T-cell (primary cell): Measurements from ENCODE around the gene TUT7. TPM values are rescaled to one million over a fixed set of nuclear protein-coding genes. Genes with fewer than 3 reads are reported as not detected.

Experiments
- ATAC-seq, 4 experiments: fragments of 200-7000 bp in 3 of 4; fragments of 150-1000 bp in 1 of 4; cut with Tn5 transposase; replicated peaks in 1 of 4; 1 replicate in 3 of 4; 2 replicates in 1 of 4; pipeline ENCODE4 v1.10.0; 2021; ENCODE audit warnings: moderate library complexity in 3 of 4, mild to moderate bottlenecking in 2 of 4, moderate number of reproducible peaks in 1 of 4
- CTCF ChIA-PET, 2 donors: fragments of 300-600 bp; sonication (Branson Sonifier 250); formaldehyde crosslinking; loops; one replicate each; lab custom pipeline; 2022; ENCODE audit warnings: antibody characterized with exemption in 2 of 2; lab: Charles Lee
- POLR2A ChIA-PET, 2 donors: fragments of 300-600 bp; sonication (Branson Sonifier 250); formaldehyde crosslinking; loops; one replicate each; lab custom pipeline; 2022; ENCODE audit warnings: antibody characterized with exemption in 2 of 2; lab: Charles Lee
- DNase-seq, 35 experiments: peaks; one replicate each; pipeline versions ENCODE4 v3.0.0 to v3.0.0-alpha.2; 2013 to 2023
- H3K27ac ChIP-seq: one replicate; pipeline ENCODE4 v1.5.1; 2013; ENCODE audit warnings: low read length
- H3K27me3 ChIP-seq, 2 experiments: replicated peaks in 1 of 2; 1 replicate in 1 of 2; 2 replicates in 1 of 2; pipeline versions ENCODE4 v1.6.1 to v1.7.0; 2013; ENCODE audit warnings: low read length in 1 of 2, mixed read lengths in 1 of 2; ENCODE audit not compliant: control insufficient read depth in 2 of 2, insufficient read depth in 2 of 2; ENCODE audit errors: extremely low read depth in 1 of 2
- H3K36me3 ChIP-seq, 2 donors: 1 replicate in 1 of 2; 2 replicates in 1 of 2; pipeline versions ENCODE4 v1.6.1 to v1.7.0; 2013; ENCODE audit warnings: low read length in 1 of 2; ENCODE audit not compliant: control insufficient read depth in 2 of 2, insufficient read depth in 1 of 2; ENCODE audit errors: extremely low read depth in 1 of 2
- H3K4me1 ChIP-seq, 2 experiments: 1 replicate in 1 of 2; 2 replicates in 1 of 2; pipeline versions ENCODE4 v1.6.1 to v1.7.0; 2013; ENCODE audit warnings: low read length in 2 of 2, mixed read lengths in 1 of 2; ENCODE audit not compliant: insufficient read depth in 2 of 2, control insufficient read depth in 1 of 2; ENCODE audit errors: extremely low read depth in 1 of 2
- H3K4me3 ChIP-seq, 2 donors: 1 replicate in 1 of 2; 2 replicates in 1 of 2; pipeline versions ENCODE4 v1.5.1 to v1.7.0; 2013; ENCODE audit warnings: mild to moderate bottlenecking in 2 of 2, low read length in 1 of 2, moderate library complexity in 1 of 2; ENCODE audit not compliant: control insufficient read depth in 1 of 2; ENCODE audit errors: extremely low read depth in 1 of 2
- H3K9me3 ChIP-seq: 2 replicates; pipeline ENCODE4 v1.7.0; 2013
- H3K27ac Mint-ChIP-seq, 2 donors: one replicate each; pipeline ENCODE4 v1.8.0; 2020 to 2021; ENCODE audit warnings: mild to moderate bottlenecking in 2 of 2, mixed read lengths in 2 of 2
- H3K27me3 Mint-ChIP-seq, 2 donors: one replicate each; pipeline ENCODE4 v1.8.0; 2021 to 2022; ENCODE audit warnings: mixed read lengths in 2 of 2
- H3K36me3 Mint-ChIP-seq: one replicate; pipeline ENCODE4 v1.8.0; 2021; ENCODE audit warnings: mixed read lengths
- H3K4me1 Mint-ChIP-seq, 3 donors: one replicate each; pipeline ENCODE4 v1.8.0; 2020 to 2022; ENCODE audit warnings: mixed read lengths in 3 of 3, mild to moderate bottlenecking in 1 of 3
- H3K4me3 Mint-ChIP-seq, 3 donors: one replicate each; pipeline ENCODE4 v1.8.0; 2020 to 2022; ENCODE audit warnings: mild to moderate bottlenecking in 3 of 3, mixed read lengths in 3 of 3, moderate library complexity in 3 of 3
- H3K9me3 Mint-ChIP-seq, 3 donors: one replicate each; pipeline ENCODE4 v1.8.0; 2020 to 2022; ENCODE audit warnings: mixed read lengths in 3 of 3
- WGBS: methylation state at CpG from one replicate; pipeline ENCODE4 v1.1.5; 2013; ENCODE audit warnings: missing lambda C conversion rate; ENCODE audit not compliant: insufficient coverage; 5-methylcytosine and 5-hydroxymethylcytosine counted together
- total RNA-seq, 35 experiments: library from RNA in 6 of 35; stranded (reverse) in 6 of 35; fragments of 120-200 nt in 1 of 35; gene quantifications; one replicate each; pipeline versions ENCODE4 v1.2.1 to v1.2.4 and lab custom pipeline; 2013 to 2026

TUT7 gene
- total RNA-seq, 5 donors from 2014 or later (not counting 1 experiment from before 2014, with no cell fraction given), result 45.4 to 50.4 (median 48.6) TPM

DNA sequence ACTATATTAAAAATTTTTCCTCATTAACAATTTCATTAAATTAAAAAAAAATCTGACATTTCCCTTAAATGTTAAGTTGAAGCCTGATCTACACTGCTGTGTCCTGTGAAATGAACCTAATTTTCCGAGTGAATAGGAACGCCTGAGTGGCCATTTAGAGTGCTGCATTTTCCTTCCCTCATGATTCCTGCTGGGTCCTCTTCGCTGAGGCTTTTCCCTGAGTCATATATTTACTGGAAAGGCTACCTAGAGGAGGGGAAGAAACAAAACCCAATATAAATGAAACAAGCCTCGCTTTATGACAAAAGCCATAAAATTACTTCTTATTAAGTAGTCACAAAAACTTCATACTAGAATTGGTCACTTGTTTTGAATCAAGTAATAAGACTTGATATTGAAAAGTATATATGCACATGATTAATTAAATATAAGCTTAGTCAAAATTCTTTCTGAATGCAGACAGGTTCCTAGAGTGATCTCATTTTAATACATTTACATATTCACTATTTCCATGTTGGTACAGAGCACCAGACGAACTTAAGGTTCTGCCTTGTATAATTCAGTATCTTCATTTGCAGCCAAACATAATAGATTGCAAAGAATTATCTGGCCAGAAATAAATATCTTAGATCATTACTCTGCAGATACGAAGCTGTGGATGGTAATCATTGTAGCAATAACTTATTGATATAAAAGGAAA lies 65.6 kb downstream of the TUT7 start:
- ChIA-PET CTCF (no interaction called here), POLR2A (no interaction called here)
- Mint-ChIP-seq H3K4me3 (no peak overlapping the region), H3K9me3 (no peaks in the 10 kb centered on the region), H3K27ac (no peak overlapping the region), H3K36me3 (peaks cover 10% of the 10 kb centered on the region), H3K4me1 (peaks cover 0 to 5% (median 2%) of the 10 kb centered on the region in 3 donors), H3K27me3 (no peaks in the 10 kb centered on the region)
- DNase-seq, result no peak
- peaks cover 0 to under 1% of the 10 kb centered on the region in 2 experiments for H3K4me1 ChIP-seq
- H3K36me3 ChIP-seq, result peaks cover 0 to 2% of the 10 kb centered on the region in 2 donors
- no peak overlapping the region for H3K4me3 ChIP-seq
- WGBS, result no CpG with 5 or more reads among the region's 6 CpGs
- H3K27me3 ChIP-seq, result no peaks in the 10 kb centered on the region
- ATAC-seq, result no peak
- no peak overlapping the region for H3K27ac ChIP-seq
- no peaks in the 10 kb centered on the region for H3K9me3 ChIP-seq

DNA sequence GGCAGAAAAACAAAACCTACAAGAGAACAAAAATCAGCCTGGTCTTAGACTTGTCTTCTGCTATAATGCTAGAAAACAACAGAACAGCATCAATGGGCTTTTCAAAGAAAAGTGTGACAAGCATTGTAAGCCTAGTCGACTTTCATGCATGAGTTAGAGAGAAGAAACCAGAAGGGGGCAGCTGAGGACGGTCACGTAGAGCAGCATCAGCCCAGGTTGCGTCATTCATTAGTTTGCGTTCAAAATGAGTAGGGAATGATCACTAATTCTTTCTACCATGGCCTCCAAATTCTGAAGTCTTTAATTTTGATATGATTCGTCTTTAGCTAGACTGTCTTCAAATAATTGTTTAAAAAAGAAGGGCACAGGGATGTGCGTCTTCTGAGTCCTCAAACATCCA lies 67.2 kb downstream of the TUT7 start:
- H3K27ac ChIP-seq, result no peak overlapping the region
- H3K4me1 ChIP-seq, result peaks cover 3 to 9% of the 10 kb centered on the region in 2 experiments
- Mint-ChIP-seq H3K4me1 (peaks cover 9 to 14% (median 11%) of the 10 kb centered on the region in 3 donors), H3K36me3 (peaks cover 2% of the 10 kb centered on the region), H3K4me3 (no peak overlapping the region), H3K27ac (peak overlapping the region in 1 of 2 donors; percentile 30), H3K27me3 (no peaks in the 10 kb centered on the region), H3K9me3 (no peaks in the 10 kb centered on the region)
- 38% methylated on average over 1 of the region's 7 CpGs for WGBS
- POLR2A ChIA-PET, result no interaction called here
- CTCF ChIA-PET, result no interaction called here
- H3K27me3 ChIP-seq, result no peaks in the 10 kb centered on the region
- H3K4me3 ChIP-seq, result no peak overlapping the region
- H3K9me3 ChIP-seq, result no peaks in the 10 kb centered on the region
- peaks cover 0 to 2% of the 10 kb centered on the region in 2 donors for H3K36me3 ChIP-seq
- DNase-seq (peak in 2 of 35 experiments; percentile 22), ATAC-seq (no peak)

DNA sequence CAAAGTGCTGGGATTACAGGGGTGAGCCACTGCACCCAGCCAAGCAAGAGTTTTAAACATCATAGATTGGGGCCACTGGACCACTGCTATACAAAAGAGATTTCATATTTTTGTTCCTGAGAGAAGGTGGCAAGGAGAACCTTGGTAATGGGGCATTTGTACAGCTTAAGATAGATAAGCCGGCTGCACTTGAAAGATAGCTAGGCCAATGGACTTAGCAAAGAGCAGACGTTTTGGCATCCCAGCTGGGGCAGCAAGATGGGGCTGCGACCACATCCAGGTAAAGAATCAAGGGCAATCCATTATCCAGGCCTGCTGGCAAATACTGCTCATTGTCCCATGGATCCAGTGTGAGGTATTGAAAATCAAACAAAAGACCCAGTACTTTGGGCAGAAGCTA lies 67.9 kb downstream of the TUT7 start:
- peaks cover 4 to 13% of the 10 kb centered on the region in 2 experiments for H3K4me1 ChIP-seq
- Mint-ChIP-seq H3K9me3 (no peaks in the 10 kb centered on the region), H3K36me3 (peaks cover 2% of the 10 kb centered on the region), H3K4me3 (no peak overlapping the region), H3K27ac (peak overlapping the region; percentile 30 to 46), H3K27me3 (no peaks in the 10 kb centered on the region), H3K4me1 (peaks cover 12 to 18% (median 13%) of the 10 kb centered on the region in 3 donors)
- H3K4me3 ChIP-seq, result no peak overlapping the region
- no peaks in the 10 kb centered on the region for H3K27me3 ChIP-seq
- H3K36me3 ChIP-seq, result peaks cover 0 to 2% of the 10 kb centered on the region in 2 donors
- POLR2A ChIA-PET, result no interaction called here
- no peaks in the 10 kb centered on the region for H3K9me3 ChIP-seq
- 80% methylated on average over 2 of the region's 3 CpGs for WGBS
- no peak for DNase-seq
- no peak overlapping the region for H3K27ac ChIP-seq
- CTCF ChIA-PET, result no interaction called here
- no peak for ATAC-seq

DNA sequence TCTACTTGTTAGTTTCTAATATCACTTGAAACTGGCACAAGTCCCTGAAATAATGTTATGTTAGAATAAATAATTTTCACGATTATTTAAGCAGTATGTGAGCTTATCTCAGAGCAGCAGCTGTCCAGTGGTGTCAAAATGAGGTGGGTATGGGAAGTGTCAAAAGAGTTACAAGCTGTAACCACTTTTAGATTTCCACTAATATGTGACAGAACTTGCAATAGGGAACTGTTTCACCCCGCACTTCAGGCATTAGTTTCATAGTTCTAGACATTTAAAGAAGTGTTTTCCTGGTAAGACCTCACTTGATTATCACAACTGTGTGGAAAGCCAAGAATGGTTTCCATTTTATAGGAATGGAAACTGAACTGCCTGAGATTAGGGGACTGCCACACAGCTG lies 68.9 kb downstream of the TUT7 start:
- no peaks in the 10 kb centered on the region for H3K27me3 Mint-ChIP-seq
- ChIA-PET CTCF (no interaction called here), POLR2A (interaction anchor here in 1 of 2 donors (0.6 kb wide), 1 partner anchor 43 kb away, joined by 3 read pairs; no protein-coding TSS in a partner anchor)
- ATAC-seq (no peak), DNase-seq (no peak)
- H3K9me3 Mint-ChIP-seq, result no peaks in the 10 kb centered on the region
- H3K27ac Mint-ChIP-seq, result peak overlapping the region in 1 of 2 donors; percentile 28
- Histone ChIP-seq H3K36me3 (peaks cover 0 to under 1% of the 10 kb centered on the region in 2 donors), H3K4me1 (peaks cover 5 to 19% of the 10 kb centered on the region in 2 experiments), H3K4me3 (no peak overlapping the region), H3K27ac (no peak overlapping the region), H3K9me3 (no peaks in the 10 kb centered on the region), H3K27me3 (no peaks in the 10 kb centered on the region)
- no peak overlapping the region for H3K4me3 Mint-ChIP-seq
- no CpG with 5 or more reads among the region's 2 CpGs for WGBS
- peaks cover 22 to 28% (median 24%) of the 10 kb centered on the region in 3 donors for H3K4me1 Mint-ChIP-seq
- H3K36me3 Mint-ChIP-seq, result peaks cover 5% of the 10 kb centered on the region

DNA sequence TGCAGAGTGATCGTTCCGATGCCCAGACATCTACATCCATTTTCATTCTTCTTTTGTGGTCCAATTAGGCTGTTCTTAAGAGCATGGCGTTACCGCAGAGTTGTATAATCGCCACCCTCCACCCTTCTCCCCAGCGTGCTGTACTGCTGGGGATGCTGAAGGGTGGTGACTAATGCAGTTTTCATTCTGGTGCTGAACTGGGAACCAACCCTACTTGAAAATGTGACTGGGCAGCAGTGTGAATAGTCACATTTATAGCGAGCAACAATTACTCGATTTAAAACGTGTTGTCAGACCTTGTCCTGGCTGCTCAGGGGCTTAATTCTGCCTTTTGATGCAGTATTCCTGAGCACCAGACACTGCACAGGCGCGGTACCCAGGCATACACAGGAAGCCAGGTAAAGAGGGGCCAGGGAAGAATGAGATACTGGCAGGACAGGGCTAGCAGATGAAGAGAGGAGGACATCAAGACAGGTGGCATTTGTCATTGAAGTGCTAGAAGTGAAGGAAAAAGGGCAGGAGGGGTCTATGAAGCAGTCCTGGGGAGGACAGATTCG lies 71.2 kb downstream of the TUT7 start:
- DNase-seq, result no peak
- Histone ChIP-seq H3K27ac (peak overlapping the region; percentile 90), H3K27me3 (no peaks in the 10 kb centered on the region), H3K36me3 (peaks cover 0 to 3% of the 10 kb centered on the region in 2 donors), H3K9me3 (no peaks in the 10 kb centered on the region), H3K4me1 (peaks cover 5 to 23% of the 10 kb centered on the region in 2 experiments), H3K4me3 (peak overlapping the region; percentile 65 to 82)
- Mint-ChIP-seq H3K36me3 (peaks cover 18% of the 10 kb centered on the region), H3K9me3 (no peaks in the 10 kb centered on the region), H3K4me1 (peaks cover 37 to 43% (median 39%) of the 10 kb centered on the region in 3 donors), H3K27me3 (no peaks in the 10 kb centered on the region), H3K4me3 (peak overlapping the region; percentile 90 to 95 (median 94)), H3K27ac (peak overlapping the region; percentile 93 to 97)
- 20% methylated on average over 8 of the region's 12 CpGs for WGBS
- CTCF ChIA-PET, result interaction anchor here in 1 of 2 donors (0.8 to 1.4 kb wide), 4 partner anchors 9 to 22 kb away, joined by 3 to 4 read pairs (median 4); no protein-coding TSS in a partner anchor
- POLR2A ChIA-PET, result interaction anchor here (0.6 to 1.5 kb wide), 11 partner anchors 12 to 1692 kb away, joined by 3 to 9 read pairs (median 4); partner anchors contain the start of genes AGTPBP1 (in 1 of the 2) and CDK20 (in 1 of the 2)
- ATAC-seq, result peak in 3 of 4 experiments; percentile 62 to 66 (median 65)
